ENCODE data around the gene VTN. TPM values are rescaled to one million over a fixed set of nuclear protein-coding genes. Genes with fewer than 3 reads are reported as not detected.

Gene VTN, protein sequence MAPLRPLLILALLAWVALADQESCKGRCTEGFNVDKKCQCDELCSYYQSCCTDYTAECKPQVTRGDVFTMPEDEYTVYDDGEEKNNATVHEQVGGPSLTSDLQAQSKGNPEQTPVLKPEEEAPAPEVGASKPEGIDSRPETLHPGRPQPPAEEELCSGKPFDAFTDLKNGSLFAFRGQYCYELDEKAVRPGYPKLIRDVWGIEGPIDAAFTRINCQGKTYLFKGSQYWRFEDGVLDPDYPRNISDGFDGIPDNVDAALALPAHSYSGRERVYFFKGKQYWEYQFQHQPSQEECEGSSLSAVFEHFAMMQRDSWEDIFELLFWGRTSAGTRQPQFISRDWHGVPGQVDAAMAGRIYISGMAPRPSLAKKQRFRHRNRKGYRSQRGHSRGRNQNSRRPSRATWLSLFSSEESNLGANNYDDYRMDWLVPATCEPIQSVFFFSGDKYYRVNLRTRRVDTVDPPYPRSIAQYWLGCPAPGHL
- total RNA-seq = under 0.01 and 0.30 TPM in 2 replicates

DNA sequence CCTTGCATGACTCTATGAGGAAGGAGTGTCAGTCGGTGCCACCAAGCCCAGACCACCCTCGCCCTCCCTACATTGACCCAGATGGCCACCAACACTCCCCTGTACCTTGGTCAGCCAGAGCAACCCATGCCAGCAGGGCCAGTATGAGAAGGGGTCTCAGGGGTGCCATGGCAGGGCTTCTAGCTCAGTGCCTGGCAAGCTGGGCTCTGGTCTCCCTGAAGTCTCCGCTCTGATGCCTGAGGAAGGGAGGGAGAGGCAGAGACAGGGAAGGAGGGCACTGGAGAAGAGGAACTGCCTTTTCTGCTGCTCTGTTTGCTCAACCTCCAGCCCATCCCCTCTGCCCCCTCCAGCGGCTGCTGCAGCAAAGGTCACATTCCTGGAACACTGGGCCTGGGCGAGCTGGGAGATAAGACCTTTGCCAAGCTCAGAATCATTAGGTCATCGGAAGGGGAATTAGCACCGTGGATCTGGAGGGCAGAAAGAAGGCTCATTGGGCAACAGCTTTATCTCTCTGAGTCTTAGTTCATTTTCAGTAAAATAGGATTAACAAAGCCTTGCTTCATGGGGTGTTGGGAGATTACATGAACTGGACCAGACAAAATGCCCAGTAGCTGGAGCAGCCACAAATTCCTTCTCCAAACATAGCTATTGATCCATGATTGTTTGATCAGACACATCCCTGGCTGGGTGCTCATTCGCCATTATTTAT lies at the start of gene VTN:
VTN (minus strand) TSS at position 273 of the 709 bp plus-strand sequence; CDS start at position 169, 104 bp downstream.

DNA sequence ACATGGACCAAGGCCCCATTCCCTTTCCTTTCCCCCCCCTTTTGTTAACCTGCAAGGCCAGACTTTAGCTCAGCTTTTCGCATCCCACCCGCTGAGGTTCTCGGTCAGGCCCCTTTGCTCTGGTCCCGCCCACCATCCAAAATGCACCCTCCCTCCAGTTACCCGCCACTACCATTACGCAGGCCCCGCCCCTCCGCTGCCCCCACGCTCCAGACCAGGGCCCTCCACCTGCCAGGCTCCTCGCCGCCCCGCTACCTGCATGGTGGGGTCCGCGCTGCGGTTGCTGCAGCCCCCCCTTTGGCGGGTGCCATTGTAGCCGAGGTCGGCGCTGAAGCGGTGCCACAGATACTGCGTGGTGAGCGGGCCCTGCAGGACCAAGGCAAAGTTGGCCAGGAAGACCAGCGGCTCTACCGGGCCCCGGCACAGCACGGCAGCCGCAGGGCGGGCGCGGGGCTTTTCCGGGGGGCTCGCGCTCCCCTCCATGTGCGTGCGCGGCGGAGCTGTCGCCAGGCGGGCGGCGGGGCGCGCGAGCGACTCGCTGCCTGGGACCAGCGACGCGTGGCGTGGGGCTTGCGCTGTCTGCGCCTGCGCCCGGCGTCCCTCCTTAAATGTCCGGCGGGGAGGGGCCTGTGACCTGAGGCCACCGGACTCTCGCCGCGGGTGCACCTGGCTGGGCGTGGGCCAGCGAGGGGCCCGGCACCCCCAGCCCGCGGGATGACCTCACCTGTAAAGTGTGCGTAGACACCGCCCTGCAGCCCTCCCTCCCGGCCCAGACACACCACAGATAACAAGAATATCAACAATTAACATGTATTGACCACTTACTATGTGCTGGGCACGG lies 35.7 kb upstream of the VTN start, which contains the start of gene SLC46A1:
SLC46A1 (minus strand) TSS at position 581 of the 841 bp plus-strand sequence; CDS start at position 483, 98 bp downstream.

DNA sequence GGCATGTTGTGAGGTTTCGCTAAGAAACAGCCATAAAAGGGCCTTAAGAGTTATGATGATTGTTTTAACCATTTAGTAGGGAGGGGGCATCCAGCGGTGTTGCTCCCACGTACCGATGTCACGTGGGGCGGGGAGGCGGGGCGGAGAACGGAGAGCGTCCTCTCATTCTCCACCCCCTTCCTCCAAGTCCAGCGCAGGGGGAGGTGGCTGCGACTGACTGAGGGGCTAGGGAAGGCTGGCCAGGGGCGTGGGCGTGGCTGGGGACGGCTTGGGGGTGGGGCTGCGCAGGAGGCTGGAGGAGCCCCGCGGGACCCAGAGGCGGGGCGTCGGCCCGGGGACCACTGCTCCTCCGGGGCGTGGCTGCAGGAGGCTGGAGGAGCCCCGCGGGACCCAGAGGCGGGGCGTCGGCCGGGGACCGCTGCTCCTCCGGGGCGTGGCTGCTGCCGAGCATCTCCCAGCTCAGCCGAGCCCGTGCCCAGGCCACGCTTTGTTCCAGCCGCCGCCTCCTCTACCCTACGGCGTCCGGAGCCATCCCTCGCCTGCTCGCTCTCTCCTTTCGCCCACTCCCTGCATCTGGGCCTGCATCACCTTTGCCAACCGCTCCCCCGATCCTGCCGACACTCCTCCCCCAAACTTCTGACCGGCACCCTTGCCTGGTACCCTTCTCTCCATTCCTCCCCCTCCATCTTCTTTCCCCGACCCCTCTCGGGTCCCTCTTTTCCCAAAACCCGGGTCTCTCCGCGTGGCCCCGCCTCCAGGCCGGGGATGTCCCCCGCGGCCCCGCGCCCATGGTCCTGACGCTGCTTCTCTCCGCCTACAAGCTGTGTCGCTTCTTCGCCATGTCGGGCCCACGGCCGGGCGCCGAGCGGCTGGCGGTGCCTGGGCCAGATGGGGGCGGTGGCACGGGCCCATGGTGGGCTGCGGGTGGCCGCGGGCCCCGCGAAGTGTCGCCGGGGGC lies 1.4 kb upstream of the VTN start, which contains the start of gene SARM1:
SARM1 (plus strand) TSS at position 450 of the 958 bp plus-strand sequence; CDS start at position 789, 339 bp downstream.

DNA sequence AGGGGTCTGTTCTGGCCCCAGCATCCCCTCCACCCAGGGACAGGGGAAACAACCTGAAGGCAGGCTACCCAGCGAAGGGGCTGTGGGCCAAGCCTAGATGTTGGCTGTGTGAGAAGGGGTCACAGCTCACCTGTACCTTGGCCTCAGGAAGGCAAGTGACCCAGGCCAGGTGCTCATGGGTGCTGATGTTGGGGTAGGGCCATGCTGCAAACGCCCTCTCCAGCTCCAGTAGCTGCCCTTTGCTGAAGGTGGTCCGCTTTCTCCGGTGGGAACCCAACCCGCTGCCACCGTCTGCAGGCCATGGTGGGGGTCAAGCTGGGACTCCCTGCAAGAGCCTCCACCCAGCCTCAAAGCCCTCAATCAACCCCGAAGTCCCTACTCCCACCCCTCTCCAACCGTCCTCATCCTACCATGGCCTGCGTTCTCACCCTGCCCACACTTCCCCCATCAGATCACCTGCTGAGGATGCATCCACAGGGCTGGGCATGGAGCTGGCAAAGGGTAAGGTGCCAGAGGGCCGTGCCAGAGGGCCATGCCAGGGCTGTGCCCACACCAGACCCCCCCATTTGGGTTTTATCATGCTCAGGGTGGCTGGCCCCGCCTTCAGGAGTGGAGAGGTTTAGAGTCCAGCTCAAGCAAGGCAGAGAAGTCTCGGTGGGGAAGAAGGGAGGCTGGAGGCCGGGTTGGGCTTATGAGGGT lies 5.3 kb downstream of the VTN start, which contains the start of gene SEBOX:
SEBOX (minus strand) TSS at position 535 of the 699 bp plus-strand sequence; CDS start at position 487, 48 bp downstream.

DNA sequence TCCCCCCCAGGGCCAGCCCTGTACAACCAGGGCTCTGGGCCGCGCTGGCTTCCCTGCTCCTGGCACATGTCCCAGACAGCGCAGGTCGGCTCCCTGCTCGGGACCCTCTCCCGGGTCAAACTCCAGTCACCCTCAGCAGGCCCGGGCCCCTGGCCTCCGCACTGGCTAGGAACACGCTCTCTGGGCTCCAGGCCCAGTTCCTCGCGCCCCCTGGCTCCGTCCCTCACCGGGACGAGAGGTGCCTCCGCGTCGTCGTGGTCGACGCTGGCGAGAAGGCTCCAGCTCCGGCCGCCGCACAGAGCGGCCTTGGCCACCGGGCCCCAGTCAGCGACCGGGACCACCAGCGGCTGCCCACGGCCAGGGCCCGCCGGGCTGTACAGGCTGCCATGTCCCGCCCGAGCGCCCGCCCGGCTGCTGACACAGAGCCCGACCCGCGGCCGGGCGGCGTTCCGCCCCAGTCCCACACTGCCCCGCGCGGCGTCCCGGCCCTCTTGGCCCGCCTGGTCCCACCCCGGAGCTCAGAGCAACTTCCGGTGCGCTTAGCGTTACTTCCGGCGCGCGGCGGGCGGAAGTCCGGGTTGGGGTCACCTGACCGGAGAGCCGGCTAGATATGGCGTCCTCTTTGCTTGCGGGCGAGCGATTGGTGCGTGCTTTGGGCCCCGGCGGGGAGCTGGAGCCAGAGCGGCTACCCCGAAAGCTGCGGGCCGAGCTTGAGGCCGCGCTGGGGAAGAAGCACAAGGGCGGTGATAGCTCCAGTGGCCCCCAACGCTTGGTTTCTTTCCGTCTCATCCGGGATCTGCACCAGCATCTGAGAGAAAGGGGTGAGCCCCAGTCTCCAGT lies 12.8 kb downstream of the VTN start, which contains the start of gene POLDIP2:
POLDIP2 (minus strand) TSS at position 467 of the 840 bp plus-strand sequence; CDS start at position 388, 79 bp downstream.

DNA sequence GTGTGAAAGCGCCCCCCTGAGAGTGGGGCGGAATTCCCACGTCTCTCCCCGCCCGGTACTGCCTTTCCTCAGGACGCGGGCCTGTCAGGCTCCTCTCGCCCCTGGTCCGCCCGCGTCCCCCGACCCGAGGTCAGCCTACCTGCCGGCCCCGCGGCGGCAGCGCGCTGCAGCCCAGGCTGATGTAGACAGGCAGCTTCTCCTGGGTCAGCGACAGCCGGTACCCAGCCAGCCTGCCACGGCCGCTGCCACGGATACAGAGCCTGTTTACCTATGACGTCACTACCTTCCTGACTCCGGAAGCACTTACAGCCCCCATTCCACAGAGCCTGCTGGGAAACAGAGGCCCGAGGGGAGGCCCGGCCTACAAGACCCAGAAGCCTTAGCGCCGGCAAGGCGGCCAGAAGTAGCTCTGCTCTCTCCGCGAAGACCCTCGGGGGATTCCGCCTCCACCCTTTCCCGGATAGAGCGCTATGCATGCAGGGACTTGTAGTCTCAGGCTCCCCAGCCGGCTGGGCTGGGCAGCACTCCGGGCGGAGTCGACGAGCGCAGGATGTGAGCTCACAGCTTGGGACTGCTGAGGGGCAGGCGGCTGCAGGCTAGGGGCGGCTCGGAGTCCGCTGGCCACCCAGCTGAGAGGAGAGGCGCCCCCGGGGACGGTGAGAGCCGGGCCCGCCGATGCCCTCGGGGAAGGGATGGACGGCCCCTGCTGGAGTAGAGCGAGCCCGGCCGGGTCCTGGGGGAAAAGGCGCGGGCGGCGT lies 34.7 kb downstream of the VTN start, which contains the start of the genes IFT20 and TNFAIP1:
IFT20 (minus strand) TSS at position 272 of the 758 bp plus-strand sequence. CDS start 3,487 bp downstream, outside the sequence.
TNFAIP1 (plus strand) TSS at position 561 of the 758 bp plus-strand sequence. CDS start 3,761 bp downstream, outside the sequence.

DNA sequence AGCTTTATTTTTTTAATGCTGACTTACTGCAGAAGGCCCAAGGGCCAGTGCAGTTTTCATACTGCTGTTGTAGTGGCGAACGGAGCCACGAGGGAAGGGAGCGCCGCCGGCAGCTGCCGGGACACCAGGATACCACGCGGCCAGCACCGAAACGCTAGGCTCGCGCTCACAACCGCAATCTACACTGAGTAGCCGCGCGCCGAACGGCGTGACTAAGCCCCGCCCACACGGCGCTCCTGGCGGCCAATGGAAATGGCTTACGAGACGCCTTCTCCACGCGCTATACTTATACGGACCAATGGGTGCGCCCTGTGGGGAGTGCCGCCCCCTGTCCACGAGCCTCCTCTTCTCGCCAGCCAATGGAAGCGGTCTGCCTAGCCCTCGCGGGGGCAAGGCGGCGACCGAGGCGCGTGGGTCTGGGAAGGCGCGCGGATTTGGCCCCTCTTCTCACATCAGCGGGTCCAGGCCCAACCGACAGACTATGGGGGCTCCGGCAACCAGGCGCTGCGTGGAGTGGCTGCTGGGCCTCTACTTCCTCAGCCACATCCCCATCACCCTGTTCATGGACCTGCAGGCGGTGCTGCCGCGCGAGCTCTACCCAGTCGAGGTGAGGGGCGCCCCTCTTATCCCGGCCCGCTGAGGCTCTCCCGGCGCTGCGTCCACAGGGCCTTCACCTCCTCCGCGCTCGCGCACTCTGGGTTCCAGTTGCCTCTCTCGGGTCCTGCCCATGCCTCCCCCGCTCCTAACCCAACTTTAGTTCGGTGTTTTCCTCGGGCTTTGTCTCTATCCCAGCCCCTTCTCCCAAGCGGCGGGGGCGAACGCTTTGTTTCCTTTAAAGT lies 51.1 kb downstream of the VTN start, which contains the start of gene TMEM97:
TMEM97 (plus strand) TSS at position 442 of the 839 bp plus-strand sequence; CDS start at position 482, 40 bp downstream.

Other genes with a start within 250 kb of the VTN start
- gene TMEM97, start 51.1 kb downstream of the VTN start, total RNA-seq = 19.1 and 22.7 TPM in 2 replicates
- gene IFT20, start 34.8 kb downstream of the VTN start, total RNA-seq = 72.3 and 84.1 TPM in 2 replicates
- gene TNFAIP1, start 34.5 kb downstream of the VTN start, total RNA-seq = 29.2 and 36.6 TPM in 2 replicates
- gene POLDIP2, start 12.8 kb downstream of the VTN start, total RNA-seq = 70.5 and 73.7 TPM in 2 replicates
- not detected in 2 replicates for gene SEBOX, start 5.1 kb downstream of the VTN start, total RNA-seq
- gene SARM1, start 1.4 kb upstream of the VTN start, total RNA-seq = 2.6 and 5.5 TPM in 2 replicates
- gene SLC46A1, start 35.9 kb upstream of the VTN start, total RNA-seq = 1.6 and 4.4 TPM in 2 replicates
- gene SLC13A2, start 103.3 kb upstream of the VTN start, total RNA-seq = not detected in 2 replicates
- not detected in 2 replicates for gene FOXN1, start 136.0 kb upstream of the VTN start, total RNA-seq
- 16.2 and 28.6 TPM in 2 replicates for gene UNC119, start 182.3 kb upstream of the VTN start, total RNA-seq
- gene PIGS, start 201.2 kb upstream of the VTN start, total RNA-seq = 55.9 and 69.9 TPM in 2 replicates
- gene ALDOC, start 206.6 kb upstream of the VTN start, total RNA-seq = 19.8 and 41.9 TPM in 2 replicates
- gene SPAG5, start 228.7 kb upstream of the VTN start, total RNA-seq = 29.2 and 37.8 TPM in 2 replicates
- 2.6 and 4.9 TPM in 2 replicates for gene RSKR, start 243.9 kb upstream of the VTN start, total RNA-seq